GM18870 (cell line): ENCODE results near the gene CPSF7.
A peak's percentile ranks its signal among the peaks of the same experiment; 100 is the strongest.

Experiments
- ATAC-seq: cut with Tn5 transposase; IDR thresholded peaks from one replicate; pipeline ENCODE4 v1.9.1; 2021; ENCODE audit warnings: moderate library complexity; ENCODE audit not compliant: unreplicated experiment

CPSF7 gene

DNA sequence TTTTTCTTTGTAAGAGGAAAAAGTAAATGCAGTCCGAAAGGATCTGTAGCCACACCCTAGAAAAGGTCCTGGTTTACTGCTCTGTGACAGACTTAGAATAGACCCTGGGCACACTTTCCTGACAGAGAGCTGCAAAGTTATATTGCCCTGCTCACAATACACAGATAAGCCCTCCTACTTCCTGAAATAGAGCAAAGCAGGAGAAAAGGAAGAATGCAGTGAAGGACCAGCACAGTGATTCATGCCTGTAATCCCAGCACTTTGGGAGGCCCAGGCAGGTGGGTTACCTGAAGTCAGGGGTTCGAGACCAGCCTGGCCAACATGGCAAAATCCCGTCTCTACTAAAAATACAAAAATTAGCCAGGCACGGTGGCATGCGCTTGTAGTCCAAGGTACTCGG, 70.3 kb downstream of the CPSF7 start:
- ATAC-seq: no peak

DNA sequence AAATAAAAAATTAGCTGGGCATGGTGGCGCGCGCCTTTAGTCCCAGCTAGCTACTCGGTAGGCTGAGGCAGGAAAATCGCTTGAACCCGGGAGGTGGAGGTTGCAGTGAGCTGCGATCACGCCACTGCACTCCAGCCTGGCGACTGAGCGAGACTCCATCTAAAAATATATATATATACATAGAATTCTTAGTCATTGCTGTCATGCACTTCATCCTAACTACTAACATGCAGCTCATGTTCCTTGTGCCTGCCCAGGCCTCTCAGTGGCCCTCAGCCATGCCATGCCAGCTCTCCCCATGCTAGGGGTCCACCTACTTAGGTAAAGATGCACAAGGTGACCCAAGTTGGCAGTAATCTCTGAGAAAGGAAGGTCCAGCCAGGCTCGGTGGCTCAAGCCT, 71.2 kb downstream of the CPSF7 start:
- ATAC-seq: no peak

DNA sequence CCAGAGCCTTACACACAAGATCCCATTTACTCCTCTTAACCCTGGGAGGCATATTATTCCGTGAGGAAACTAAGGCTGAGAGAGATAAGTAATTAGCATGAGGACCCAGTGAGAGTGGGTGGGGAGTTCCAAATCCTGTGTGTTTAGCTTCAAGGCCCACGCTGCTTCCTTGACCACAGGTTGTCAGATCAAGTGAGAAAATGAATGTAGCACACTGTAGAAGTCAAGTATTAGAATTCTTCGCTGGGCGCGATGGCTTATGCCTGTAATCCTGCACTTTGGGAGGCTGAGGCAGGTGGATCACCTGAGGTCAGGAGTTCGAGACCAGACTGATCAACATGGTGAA, 71.9 kb downstream of the CPSF7 start:
- ATAC-seq: no peak

DNA sequence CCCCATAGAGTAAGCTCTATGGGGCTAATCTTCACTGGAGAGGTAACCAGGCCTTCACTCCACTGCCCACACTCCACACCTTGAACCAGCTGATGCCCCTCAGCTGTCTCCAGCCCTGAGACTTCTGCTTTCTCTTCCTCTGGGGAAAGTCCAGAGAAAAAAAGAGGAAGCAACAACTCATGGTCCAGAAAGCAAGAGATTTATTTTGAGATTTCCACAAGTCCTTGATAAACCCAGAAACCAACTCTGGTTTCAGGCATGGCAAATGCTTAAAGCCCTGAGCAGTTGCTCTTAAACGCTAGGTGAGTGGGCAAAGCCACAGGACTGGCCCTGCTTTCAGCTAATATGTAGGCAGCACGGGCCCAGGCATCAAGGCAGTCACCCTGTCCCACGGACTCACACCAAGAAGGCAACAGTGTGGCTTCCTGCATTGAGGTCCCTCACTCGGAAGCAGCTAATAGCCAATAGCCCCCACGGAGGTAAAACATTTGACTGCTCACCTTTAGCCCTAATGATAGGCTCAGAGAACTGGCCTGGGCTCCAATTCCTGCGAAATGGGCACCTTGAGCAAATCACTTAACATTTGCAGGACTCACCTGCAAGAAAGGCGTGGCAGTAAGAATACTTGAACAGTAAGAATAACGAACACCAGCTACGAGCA, 72.4 kb downstream of the CPSF7 start:
- ATAC-seq: peak; percentile 39

DNA sequence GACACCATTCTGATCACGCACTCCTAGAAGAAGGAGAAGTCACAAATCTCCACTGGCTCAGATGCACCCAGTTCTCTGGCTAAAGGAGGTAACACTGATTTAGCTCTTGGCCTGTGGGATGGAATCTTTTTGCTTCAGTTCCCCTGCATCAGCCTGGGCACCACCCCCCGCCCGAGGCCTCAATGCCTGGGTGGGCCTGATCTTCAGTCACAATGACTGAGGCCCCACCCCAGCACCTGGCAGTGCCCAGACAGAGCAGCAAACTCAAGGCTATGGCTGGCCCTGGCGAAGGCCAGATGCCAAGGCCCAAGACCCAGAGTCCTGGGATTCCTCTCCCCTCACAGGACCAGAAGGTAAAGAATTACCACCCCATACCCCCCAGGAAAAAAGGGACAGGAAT, 73.1 kb downstream of the CPSF7 start:
- no peak for ATAC-seq

DNA sequence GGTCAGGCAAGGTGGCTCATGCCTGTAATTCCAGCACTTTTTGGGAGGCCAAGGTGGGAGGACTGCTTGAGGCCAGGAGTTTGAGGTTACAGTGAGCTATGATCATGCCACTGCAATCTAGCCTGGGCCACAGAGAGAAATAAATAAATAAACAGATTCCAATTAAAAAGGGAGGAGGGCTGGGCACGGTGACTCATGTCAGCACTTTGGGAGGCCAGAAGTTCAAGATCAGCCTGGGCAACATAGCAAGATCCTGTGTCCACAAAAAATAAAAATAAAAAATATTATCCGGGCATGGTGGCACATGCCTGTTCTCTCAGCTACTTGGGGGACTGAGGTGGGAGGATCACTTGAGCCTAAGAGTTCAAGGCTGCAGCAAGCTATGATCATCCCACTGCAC, 75.6 kb downstream of the CPSF7 start:
- ATAC-seq: no peak

DNA sequence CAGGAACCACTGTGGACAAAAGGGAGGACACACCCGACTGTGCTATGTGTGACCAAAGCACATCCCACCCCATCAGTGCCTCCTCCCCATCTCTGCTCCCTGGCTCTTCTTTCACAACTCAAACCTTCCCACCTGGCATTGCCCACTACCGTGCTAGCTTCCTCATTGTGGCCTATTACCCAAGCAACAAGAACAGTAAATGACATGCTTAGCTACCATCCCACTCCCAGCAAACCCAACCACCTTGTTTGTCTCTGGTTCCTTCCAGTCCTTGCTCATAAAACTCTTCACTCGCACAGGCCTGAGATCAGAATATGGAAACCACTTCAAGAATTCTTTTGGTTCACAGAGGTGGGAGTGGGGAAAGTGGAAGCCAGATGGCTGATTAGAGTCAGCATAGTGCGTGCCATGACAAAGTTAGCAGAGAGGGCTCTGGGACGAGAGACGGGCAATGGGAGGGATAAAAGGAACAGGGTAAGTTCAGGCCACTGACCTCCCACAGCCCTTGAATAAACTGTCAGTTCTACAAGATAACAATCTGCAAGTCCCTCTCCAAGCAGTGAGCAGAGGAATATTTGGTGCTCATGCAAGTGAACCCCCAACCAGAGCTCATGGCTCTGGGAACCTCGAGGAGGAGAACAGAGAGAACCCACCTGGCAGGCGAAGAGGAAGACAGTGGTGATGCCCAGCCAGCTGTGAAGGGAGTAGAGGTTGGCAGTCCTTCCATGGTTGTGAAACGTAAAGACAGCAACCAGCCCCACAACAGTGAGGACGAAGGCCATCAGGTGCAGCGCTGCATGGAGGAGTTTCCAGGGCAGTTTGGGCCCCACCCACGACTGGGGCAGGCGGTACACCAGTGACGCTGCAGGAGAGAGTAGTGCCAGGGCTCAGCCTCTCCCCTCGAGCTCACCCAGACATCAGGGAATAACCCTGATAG, 76.4 kb downstream of the CPSF7 start:
- ATAC-seq: no peak
